GM12873 (cell line): ENCODE data around the gene INCA1.

Source experiments
- TF ChIP-seq, protein P1 (sequence below): IDR thresholded peaks from 2 replicates; pipeline ENCODE4 v1.5.1; 2012; ENCODE audit warnings: low read depth, mild to moderate bottlenecking, moderate library complexity, low read length, control low read depth; ENCODE audit not compliant: insufficient read depth; ENCODE audit errors: missing control alignments

The INCA1 gene

DNA sequence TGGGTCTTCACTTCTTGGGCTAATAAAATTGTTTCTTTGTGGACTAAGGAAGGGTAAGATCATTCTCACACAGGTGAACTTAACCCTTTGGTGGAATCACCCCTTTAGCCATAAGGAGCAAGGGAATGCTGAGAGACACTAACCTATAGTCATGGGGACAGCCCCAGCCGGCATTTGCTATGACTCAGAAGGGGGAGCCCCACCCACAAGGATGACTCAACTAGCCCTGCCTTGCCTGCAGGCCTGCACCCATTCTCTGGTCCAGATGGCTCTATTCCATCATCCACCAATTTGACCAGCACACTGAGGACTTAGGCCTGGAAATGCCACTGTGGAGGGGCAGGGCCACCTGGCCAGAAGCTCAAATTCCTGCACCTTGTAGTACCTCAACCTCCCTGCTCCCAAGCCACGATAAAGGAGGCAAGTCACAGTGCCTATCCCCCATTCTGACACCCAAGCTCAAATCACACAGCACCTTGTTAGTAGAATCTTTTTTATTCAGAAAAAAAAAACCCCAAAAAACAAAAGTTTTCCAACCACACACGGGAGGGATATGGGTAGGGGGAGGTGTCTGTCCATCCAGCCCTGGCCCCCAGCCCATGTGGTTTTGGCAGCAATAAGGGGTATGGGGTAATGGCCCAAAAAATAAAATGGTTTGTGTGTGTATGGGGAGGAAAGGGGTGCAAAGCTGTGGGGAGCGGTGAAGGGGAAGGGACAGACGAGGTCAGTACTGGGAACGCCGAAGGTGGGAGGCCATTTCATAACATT, 52.0 kb downstream of the INCA1 start:
- TF ChIP-seq, protein P1, sequence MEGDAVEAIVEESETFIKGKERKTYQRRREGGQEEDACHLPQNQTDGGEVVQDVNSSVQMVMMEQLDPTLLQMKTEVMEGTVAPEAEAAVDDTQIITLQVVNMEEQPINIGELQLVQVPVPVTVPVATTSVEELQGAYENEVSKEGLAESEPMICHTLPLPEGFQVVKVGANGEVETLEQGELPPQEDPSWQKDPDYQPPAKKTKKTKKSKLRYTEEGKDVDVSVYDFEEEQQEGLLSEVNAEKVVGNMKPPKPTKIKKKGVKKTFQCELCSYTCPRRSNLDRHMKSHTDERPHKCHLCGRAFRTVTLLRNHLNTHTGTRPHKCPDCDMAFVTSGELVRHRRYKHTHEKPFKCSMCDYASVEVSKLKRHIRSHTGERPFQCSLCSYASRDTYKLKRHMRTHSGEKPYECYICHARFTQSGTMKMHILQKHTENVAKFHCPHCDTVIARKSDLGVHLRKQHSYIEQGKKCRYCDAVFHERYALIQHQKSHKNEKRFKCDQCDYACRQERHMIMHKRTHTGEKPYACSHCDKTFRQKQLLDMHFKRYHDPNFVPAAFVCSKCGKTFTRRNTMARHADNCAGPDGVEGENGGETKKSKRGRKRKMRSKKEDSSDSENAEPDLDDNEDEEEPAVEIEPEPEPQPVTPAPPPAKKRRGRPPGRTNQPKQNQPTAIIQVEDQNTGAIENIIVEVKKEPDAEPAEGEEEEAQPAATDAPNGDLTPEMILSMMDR, result no peak

GRCh38 chr17:4944554-4945175, 52.7 kb downstream of the INCA1 start:
- TF ChIP-seq, protein P1, result no peak

- TF ChIP-seq, protein P1, result no peak
These were observed 53.2 kb downstream of the INCA1 start for GRCh38 chr17:4944163-4944553.

DNA sequence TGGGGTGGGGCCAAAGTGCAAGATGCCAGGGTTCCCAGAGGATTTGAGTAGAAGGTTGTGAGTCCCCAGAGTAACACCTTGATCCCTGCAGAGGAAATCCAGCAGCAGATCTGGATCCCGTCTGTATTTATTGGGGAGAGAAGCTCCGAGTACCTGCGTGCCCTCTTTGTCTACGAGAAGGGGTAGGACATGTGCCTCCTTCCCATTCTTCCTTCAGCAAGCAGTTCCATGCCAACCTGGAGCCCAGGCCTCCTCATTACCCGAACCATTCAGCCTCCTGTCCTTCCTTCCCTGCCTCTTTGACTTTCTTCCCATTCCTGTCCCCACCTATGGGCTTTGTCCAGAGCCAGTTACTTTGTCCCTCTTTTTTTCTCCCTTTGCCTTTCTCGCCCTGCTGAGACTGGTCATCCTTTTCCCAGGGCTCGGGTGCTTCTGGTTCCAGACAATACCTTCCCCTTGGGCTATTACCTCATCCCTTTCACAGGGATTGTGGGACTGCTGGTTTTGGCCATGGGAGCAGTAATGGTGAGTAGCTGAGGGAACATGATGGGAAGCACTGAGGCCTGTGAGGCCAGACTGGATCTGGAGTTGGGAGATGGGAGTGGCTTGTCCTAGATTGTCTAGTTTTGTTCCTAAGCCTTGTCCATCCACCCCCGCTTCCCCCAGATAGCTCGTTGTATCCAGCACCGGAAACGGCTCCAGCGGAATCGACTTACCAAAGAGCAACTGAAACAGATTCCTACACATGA, 54.4 kb downstream of the INCA1 start:
- TF ChIP-seq, protein P1, result no peak

DNA sequence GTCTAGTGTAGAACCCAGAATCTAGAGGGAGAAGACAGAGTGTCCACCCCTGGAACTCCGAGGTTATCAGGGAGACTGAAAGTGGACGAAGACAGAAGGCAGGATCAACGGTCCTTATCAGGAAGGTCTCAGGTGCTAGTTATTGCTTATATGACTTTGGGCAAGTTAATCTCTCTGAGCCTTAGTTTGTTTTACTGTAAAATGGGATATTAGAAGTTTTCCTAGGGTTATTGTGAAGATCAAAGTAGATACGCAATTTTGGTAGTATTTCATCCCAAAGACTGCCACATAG, 56.1 kb downstream of the INCA1 start:
- TF ChIP-seq, protein P1, result no peak

GRCh38 chr17:4940555-4941318, 56.6 kb downstream of the INCA1 start:
- TF ChIP-seq, protein P1, result no peak
